Gastroesophageal sphincter (tissue), 4 donors: ENCODE measurements around the gene SLC24A3. TPM values are rescaled to one million over a fixed set of nuclear protein-coding genes. Genes with fewer than 3 reads are reported as not detected.

ENCODE experiments used
- ATAC-seq: fragments of 150-250 bp; one replicate; pipeline ENCODE4 v1.9.1; 2016; ENCODE audit warnings: mild to moderate bottlenecking, moderate library complexity
- H3K27ac ChIP-seq, 4 donors: fragments of 200-600 bp; sonication (generic) in 3 of 4; 1 replicate in 3 of 4; 2 replicates in 1 of 4; pipeline ENCODE4 v1.5.1; 2016 to 2019
- H3K27me3 ChIP-seq: fragments of 200-600 bp; sonication (generic); one replicate; pipeline ENCODE4 v1.5.1; 2019
- H3K36me3 ChIP-seq, 2 donors: fragments of 200-600 bp; sonication (generic); one replicate each; pipeline ENCODE4 v1.5.1; 2019; ENCODE audit warnings: control low read depth in 1 of 2
- H3K4me1 ChIP-seq, 3 donors: fragments of 200-600 bp; sonication (generic); 1 replicate in 2 of 3; 2 replicates in 1 of 3; pipeline ENCODE4 v1.5.1; 2016 to 2019; ENCODE audit warnings: control low read depth in 2 of 3
- H3K4me3 ChIP-seq, 2 donors: fragments of 200-600 bp; sonication (generic); one replicate each; pipeline ENCODE4 v1.5.1; 2019; ENCODE audit warnings: mild to moderate bottlenecking in 1 of 2, moderate library complexity in 1 of 2
- H3K9me3 ChIP-seq, 3 donors: fragments of 200-600 bp; sonication (generic); one replicate each; pipeline ENCODE4 v1.5.1; 2017 to 2019; ENCODE audit warnings: control low read depth in 2 of 3
- EP300 ChIP-seq: sonication (generic); formaldehyde crosslinking; IDR thresholded peaks from one replicate; pipeline ENCODE4 v1.6.1; 2017; ENCODE audit warnings: antibody characterized with exemption, mild to moderate bottlenecking
- POLR2A ChIP-seq, 2 donors: fragments of 450-650 bp; IDR thresholded peaks; one replicate each; pipeline ENCODE4 v1.6.1; 2017; ENCODE audit warnings: antibody characterized with exemption in 2 of 2, mild to moderate bottlenecking in 2 of 2, moderate library complexity in 1 of 2
- POLR2AphosphoS5 ChIP-seq: sonication (generic); formaldehyde crosslinking; IDR thresholded peaks from one replicate; pipeline ENCODE4 v1.6.1; 2017; ENCODE audit warnings: antibody characterized with exemption
- WGBS, 2 donors: methylation state at CpG; one replicate each; pipeline ENCODE4 v1.1.5; 2018; ENCODE audit warnings: low coverage in 1 of 2; 5-methylcytosine and 5-hydroxymethylcytosine counted together
- total RNA-seq, 4 donors: library from RNA; depleted of rRNA; stranded (reverse); fragments of >200 nt; gene quantifications; one replicate each; pipeline ENCODE4 v1.1.0, GENCODE V29; 2016
- TF ChIP-seq, protein P1 (sequence below), 4 experiments: fragments of 200-600 bp in 2 of 4; fragments of 450-650 bp in 2 of 4; sonication (generic) in 1 of 4; IDR thresholded peaks; one replicate each; pipeline ENCODE4 v1.5.1; 2017 to 2019; ENCODE audit warnings: antibody characterized with exemption in 4 of 4, mild to moderate bottlenecking in 2 of 4, moderate library complexity in 2 of 4

SLC24A3 gene
- total RNA-seq, 4 donors from 2014 or later, result 2.7 to 13.5 (median 5.5) TPM

DNA sequence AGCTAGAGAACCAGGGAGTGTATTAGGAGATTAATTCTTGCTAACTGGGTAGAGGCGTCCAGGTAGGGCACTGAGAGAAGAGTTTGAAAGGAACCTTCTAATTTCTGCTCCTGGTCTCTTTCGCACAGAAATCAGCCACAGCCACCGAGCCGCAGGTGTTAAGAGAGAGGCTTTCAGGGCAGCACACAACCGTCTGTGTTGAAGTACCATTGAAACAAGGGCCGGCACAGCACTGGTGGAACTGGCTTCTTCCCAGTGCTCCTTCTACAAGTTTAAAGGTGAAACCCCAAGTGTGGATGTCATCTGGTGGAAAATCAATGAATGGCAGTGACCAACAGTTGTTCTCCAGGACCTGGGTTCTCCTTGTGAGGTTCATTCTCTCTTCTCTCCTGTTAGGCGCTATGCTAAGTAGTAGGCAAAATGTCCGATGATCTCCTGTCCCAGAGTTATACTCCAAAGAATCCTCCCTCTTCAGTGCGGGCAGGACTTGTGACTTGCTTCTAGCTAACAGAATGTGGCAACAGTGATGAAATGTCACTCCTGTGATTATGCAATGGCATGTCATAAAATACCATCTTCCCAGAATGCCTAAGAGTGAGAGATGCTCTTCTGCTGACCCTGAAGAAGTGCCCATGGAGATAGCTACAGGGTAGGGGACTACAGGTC is 530.7 kb downstream of the SLC24A3 start:
- 82 to 92% methylated on average over 9 of the region's 9 CpGs for WGBS, 2 donors
- TF ChIP-seq, protein P1, sequence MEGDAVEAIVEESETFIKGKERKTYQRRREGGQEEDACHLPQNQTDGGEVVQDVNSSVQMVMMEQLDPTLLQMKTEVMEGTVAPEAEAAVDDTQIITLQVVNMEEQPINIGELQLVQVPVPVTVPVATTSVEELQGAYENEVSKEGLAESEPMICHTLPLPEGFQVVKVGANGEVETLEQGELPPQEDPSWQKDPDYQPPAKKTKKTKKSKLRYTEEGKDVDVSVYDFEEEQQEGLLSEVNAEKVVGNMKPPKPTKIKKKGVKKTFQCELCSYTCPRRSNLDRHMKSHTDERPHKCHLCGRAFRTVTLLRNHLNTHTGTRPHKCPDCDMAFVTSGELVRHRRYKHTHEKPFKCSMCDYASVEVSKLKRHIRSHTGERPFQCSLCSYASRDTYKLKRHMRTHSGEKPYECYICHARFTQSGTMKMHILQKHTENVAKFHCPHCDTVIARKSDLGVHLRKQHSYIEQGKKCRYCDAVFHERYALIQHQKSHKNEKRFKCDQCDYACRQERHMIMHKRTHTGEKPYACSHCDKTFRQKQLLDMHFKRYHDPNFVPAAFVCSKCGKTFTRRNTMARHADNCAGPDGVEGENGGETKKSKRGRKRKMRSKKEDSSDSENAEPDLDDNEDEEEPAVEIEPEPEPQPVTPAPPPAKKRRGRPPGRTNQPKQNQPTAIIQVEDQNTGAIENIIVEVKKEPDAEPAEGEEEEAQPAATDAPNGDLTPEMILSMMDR (IDR thresholded peaks at IDR 0.05), result no peak
- TF ChIP-seq POLR2AphosphoS5 (no peak), POLR2A (IDR thresholded peaks at IDR 0.05) (no peak), EP300 (no peak)
- Histone ChIP-seq H3K27ac (no peak overlapping the region), H3K36me3 (no peaks in the 10 kb centered on the region), H3K4me3 (no peak overlapping the region), H3K9me3 (peaks cover 0 to 5% (median 0%) of the 10 kb centered on the region in 3 donors), H3K4me1 (no peaks in the 10 kb centered on the region), H3K27me3 (no peaks in the 10 kb centered on the region)
- no peak for ATAC-seq

DNA sequence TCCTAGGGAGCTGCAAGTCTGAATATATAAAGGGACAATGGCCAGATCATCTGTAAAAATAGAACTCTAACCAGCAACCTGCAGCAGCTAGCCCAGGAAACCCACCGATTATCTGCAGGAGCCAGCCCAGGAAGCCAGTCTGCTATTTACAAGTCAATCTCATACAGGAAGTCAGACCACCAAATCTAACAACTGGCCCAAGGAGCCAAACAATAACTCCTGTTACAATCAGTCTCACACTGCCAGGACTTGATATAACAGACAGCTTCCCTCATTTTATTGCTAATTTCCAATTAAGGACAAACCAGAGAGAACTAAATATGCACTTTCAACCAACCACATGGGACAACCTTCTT is 531.2 kb downstream of the SLC24A3 start:
- WGBS, 2 donors, result 60% methylated on average over 1 of the region's 1 CpG; no CpG with 5 or more reads in 1 of the 2 donors
- ATAC-seq, result no peak
- H3K4me1 ChIP-seq, result no peaks in the 10 kb centered on the region
- TF ChIP-seq EP300, result no peak
- TF ChIP-seq POLR2A (IDR thresholded peaks at IDR 0.05), result no peak
- TF ChIP-seq, protein P1 (IDR thresholded peaks at IDR 0.05), result no peak
- no peak for TF ChIP-seq POLR2AphosphoS5
- H3K27ac ChIP-seq, result no peak overlapping the region
- H3K36me3 ChIP-seq, result no peaks in the 10 kb centered on the region
- H3K27me3 ChIP-seq, result no peaks in the 10 kb centered on the region
- H3K4me3 ChIP-seq, result no peak overlapping the region
- peaks cover 0 to 5% (median 0%) of the 10 kb centered on the region in 3 donors for H3K9me3 ChIP-seq

DNA sequence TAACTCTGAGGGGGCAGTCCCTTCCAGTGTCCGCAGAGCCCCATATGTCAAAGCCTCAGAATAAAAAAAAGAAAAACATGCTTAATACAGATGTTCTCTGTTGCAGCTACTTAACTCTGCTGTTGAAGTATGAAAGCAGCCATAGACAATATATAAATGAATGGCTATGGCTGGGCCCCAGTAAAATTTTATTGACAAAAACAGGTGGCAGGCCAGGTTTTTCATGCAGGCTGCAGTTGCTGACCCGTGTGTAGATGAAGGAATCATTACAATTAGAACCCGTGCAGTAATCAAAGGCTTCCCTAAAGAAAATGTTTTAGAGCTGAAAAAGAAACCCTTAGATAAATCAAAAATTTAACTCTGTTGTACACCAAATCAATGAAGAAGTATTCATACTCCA is 532.7 kb downstream of the SLC24A3 start:
- no peak for ATAC-seq
- 86 to 100% methylated on average over 1 to 3 of the region's 3 CpGs for WGBS, 2 donors
- no peak overlapping the region for H3K4me3 ChIP-seq
- no peaks in the 10 kb centered on the region for H3K36me3 ChIP-seq
- peaks cover 0 to 5% (median 0%) of the 10 kb centered on the region in 3 donors for H3K4me1 ChIP-seq
- no peak overlapping the region for H3K27ac ChIP-seq
- no peaks in the 10 kb centered on the region for H3K27me3 ChIP-seq
- TF ChIP-seq EP300, result no peak
- TF ChIP-seq POLR2A (IDR thresholded peaks at IDR 0.05), result no peak
- TF ChIP-seq, protein P1 (IDR thresholded peaks at IDR 0.05), result no peak
- TF ChIP-seq POLR2AphosphoS5, result no peak
- H3K9me3 ChIP-seq, result peaks cover 0 to 5% (median 0%) of the 10 kb centered on the region in 3 donors

DNA sequence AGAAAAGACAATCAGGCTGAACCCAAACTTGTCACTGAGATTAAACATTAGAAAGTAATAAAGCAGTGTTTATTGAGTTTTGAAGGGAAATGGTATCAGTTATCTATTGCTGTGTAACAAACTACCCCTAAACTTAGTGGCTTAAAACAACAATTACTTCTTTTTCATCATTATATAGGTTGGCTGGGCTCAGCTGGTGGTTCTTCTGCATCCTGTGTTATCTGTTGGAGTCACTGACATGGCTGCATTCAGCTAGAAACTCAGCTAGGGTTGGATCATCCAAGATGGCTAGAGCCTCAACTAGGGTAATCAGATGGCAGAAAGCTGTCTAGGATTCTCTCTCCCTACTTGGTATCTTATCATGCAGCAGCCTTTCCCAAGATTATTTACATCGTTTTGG is 533.1 kb downstream of the SLC24A3 start:
- Histone ChIP-seq H3K9me3 (peaks cover 0 to 5% (median 0%) of the 10 kb centered on the region in 3 donors), H3K36me3 (no peaks in the 10 kb centered on the region), H3K27me3 (no peaks in the 10 kb centered on the region), H3K27ac (no peak overlapping the region), H3K4me1 (peaks cover 0 to 10% (median 0%) of the 10 kb centered on the region in 3 donors), H3K4me3 (no peak overlapping the region)
- 67% methylated on average over 1 of the region's 1 CpG; no CpG with 5 or more reads in 1 of the 2 donors for WGBS, 2 donors
- ATAC-seq, result no peak
- TF ChIP-seq EP300, result no peak
- TF ChIP-seq POLR2A (IDR thresholded peaks at IDR 0.05), result no peak
- TF ChIP-seq, protein P1 (IDR thresholded peaks at IDR 0.05), result no peak
- TF ChIP-seq POLR2AphosphoS5, result no peak

DNA sequence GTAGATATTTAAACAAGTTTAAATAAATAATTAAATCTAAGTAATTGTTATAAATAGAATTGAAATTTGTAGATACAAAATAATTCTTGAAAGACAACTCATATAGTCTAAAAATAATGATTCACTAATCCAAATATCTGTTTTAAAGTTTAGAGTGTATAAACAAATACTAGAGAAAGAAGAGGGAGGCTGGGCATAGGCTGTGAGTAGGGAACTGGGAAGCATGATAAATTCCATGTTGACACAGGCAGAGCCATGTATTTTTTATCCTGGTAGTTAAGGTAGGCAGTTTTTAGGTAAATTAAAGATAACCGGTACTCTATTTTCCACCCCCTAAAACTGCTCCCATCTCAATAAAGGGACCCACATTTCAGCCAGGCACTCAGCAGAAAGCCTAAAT is 534.0 kb downstream of the SLC24A3 start:
- peaks cover 0 to 5% (median 0%) of the 10 kb centered on the region in 3 donors for H3K9me3 ChIP-seq
- no peak overlapping the region for H3K4me3 ChIP-seq
- H3K36me3 ChIP-seq, result no peaks in the 10 kb centered on the region
- TF ChIP-seq EP300 (no peak), POLR2A (IDR thresholded peaks at IDR 0.05) (no peak), POLR2AphosphoS5 (no peak)
- TF ChIP-seq, protein P1 (IDR thresholded peaks at IDR 0.05), result no peak
- peaks cover 0 to 18% (median 0%) of the 10 kb centered on the region in 3 donors for H3K4me1 ChIP-seq
- H3K27ac ChIP-seq, result no peak overlapping the region
- no peak for ATAC-seq
- 86 to 94% methylated on average over 1 of the region's 1 CpG for WGBS, 2 donors
- H3K27me3 ChIP-seq, result no peaks in the 10 kb centered on the region
